ENCODE results near the gene IVNS1ABP.
A peak's percentile ranks its signal among the peaks of the same experiment; 100 is the strongest.
"Not testable (repeated sequence)": the region's sequence is repeated elsewhere in the genome, so short reads cannot be mapped to it uniquely, and the experiment has no call there.

IVNS1ABP gene

DNA sequence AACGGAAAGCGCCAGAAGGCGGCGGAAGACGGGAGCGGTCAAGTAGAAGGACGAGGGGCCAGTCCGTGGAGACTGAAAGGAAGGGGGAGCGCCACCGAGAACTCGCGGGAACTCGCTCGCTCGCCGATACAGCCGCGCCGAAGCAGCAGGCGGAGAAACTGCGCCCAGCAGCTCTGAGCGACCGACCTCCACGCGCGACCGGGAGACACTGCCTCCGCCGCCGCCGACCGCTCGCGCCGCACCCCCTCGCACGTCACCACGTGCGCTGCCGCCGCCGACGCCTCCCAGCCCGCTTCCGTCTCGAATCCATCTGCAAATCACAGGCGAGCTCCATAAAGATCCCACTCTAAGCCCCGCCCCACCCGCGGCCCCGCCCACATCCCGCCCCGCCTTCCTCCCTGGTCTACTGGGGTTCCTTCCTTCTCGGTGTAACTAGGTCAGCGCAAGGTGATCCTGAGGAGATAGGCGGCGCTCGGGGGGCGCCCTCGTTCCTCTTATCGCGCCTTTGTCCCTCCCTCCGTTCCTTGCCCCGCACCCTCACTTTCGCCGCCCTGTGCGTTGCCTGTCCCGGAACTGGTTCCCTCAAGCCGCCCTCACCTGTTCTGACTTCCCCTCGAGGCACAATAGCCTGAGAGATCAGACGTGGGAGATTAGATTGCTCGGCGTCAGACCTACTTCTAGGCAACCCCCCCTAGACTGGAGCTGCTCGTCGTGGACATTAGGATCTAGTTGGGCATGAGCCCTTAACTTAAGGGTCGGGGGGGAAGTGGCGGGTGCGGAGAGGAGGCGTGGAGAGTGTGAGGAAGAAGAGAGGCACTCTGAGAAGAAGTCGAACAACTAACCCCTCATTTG, at the start of gene IVNS1ABP:
Gene IVNS1ABP, minus strand, starts transcription at position 210 of the 852 bp plus-strand sequence. CDS start 7,750 bp downstream, outside the sequence.
- Histone ChIP-seq H3K27ac (ENCODE audit: low read length) (peak within 1 kb of the TSS; percentile 89), H3K4me3 (ENCODE audit: low read length) (peak within 1 kb of the TSS; percentile 90), H3K9me3 (ENCODE audit: insufficient read depth, low read depth, low read length) (no peaks in the 10 kb centered on the region), H3K4me1 (ENCODE audit: insufficient read depth, low read length) (peaks cover 24% of the 10 kb centered on the region; the same call in 1 of the 2 replicates), H3K36me3 (ENCODE audit: insufficient read depth, low read depth, low read length) (peaks cover 4% of the 10 kb centered on the region; the same call in 1 of the 2 replicates), H3K9ac (ENCODE audit: low read depth, low read length) (peak within 1 kb of the TSS; percentile 97), H3K27me3 (ENCODE audit: insufficient read depth, low read length) (no peaks in the 10 kb centered on the region)

DNA sequence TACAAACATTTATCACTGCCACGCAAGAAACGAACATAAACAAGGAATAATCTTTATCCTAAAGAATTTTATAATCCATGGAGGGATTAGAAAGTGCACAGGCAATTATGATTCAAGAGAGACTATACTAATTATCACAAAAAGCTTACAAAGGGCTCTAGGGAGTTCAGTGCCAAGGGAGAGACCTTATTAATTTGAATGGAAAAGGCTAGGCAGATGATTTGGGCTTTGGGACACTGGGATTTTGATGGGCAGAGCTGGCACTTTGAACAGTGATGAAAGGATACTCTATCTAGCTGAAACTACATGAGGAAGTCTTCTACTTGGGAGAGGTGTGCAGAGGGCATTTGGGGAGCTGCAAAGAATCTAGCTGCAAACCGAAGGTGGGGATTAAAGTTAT, 48.9 kb upstream of the IVNS1ABP start:
- Histone ChIP-seq H3K36me3 (ENCODE audit: insufficient read depth, low read depth, low read length) (no peaks in the 10 kb centered on the region), H3K4me3 (ENCODE audit: low read length) (no peak overlapping the region), H3K27ac (ENCODE audit: low read length) (no peak overlapping the region), H3K9me3 (ENCODE audit: insufficient read depth, low read depth, low read length) (no peaks in the 10 kb centered on the region), H3K27me3 (ENCODE audit: insufficient read depth, low read length) (no peaks in the 10 kb centered on the region), H3K4me1 (ENCODE audit: insufficient read depth, low read length) (no peaks in the 10 kb centered on the region; the same call in 1 of the 2 replicates), H3K9ac (ENCODE audit: low read depth, low read length) (no peak overlapping the region)

DNA sequence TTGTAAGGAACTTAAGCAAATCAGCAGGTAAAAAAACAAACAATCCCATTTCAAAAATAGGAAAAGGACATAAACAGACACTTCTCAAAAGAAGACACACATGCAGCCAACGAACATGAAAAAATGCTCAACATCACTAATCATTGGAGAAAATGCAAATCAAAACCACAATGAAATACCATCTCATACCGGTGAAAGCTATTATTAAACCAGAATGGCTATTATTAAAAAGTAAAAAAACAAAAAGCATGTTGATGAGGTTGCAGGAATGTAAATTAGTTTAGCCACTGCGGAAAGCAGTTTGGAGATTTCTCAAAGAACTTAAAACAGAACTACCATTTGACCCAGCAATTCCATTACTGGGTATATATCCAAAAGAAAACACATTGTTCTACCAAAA, 47.5 kb upstream of the IVNS1ABP start:
- H3K4me1 ChIP-seq (ENCODE audit: insufficient read depth, low read length); H3K9me3 ChIP-seq (ENCODE audit: insufficient read depth, low read depth, low read length); H3K4me3 ChIP-seq (ENCODE audit: low read length); H3K36me3 ChIP-seq (ENCODE audit: insufficient read depth, low read depth, low read length); H3K27me3 ChIP-seq (ENCODE audit: insufficient read depth, low read length); H3K27ac ChIP-seq (ENCODE audit: low read length); H3K9ac ChIP-seq (ENCODE audit: low read depth, low read length): not testable (repeated sequence)

DNA sequence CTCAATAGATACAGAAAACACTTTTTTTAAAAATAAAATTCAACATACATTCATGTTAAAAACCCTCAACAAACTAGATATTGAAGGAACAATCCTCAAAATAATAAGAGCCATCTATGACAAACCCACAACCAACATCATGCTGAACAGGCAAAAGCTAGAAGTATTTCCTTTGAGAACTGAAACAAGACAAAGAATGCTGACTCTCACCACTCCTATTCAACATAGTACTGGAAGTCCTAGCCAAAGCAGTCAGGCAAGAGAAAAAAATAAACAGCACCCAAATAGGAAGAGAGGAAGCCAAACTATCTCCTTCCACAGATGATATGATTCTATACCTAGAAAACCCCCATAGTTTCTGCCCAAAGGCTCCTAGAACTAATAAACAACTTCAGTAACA, 46.2 kb upstream of the IVNS1ABP start:
- Histone ChIP-seq H3K9ac (ENCODE audit: low read depth, low read length) (no peak overlapping the region), H3K36me3 (ENCODE audit: insufficient read depth, low read depth, low read length) (no peaks in the 10 kb centered on the region), H3K27ac (ENCODE audit: low read length) (no peak overlapping the region), H3K27me3 (ENCODE audit: insufficient read depth, low read length) (no peaks in the 10 kb centered on the region), H3K4me3 (ENCODE audit: low read length) (no peak overlapping the region), H3K9me3 (ENCODE audit: insufficient read depth, low read depth, low read length) (no peaks in the 10 kb centered on the region), H3K4me1 (ENCODE audit: insufficient read depth, low read length) (no peaks in the 10 kb centered on the region; the same call in 1 of the 2 replicates)

DNA sequence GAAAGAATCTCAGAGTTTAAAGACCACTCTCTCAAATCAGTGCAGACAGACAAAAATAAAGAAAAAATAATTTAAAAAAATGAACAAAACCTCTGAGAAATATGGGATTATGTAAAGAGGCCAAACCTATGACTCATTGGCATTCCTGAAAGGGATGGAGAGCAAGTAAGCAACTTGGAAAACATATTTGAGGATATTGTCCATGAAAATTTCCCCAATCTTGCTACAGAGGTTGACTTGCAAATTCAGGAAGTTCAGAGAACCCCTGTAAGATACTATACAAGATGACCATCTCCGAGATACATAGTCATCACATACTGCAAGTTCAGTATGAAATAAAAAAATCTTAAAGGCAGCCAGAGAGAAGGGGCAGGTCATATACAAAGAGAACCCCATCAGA, 43.7 kb upstream of the IVNS1ABP start:
- Histone ChIP-seq H3K9me3 (ENCODE audit: insufficient read depth, low read depth, low read length) (no peaks in the 10 kb centered on the region), H3K9ac (ENCODE audit: low read depth, low read length) (no peak overlapping the region), H3K27me3 (ENCODE audit: insufficient read depth, low read length) (no peaks in the 10 kb centered on the region), H3K4me1 (ENCODE audit: insufficient read depth, low read length) (no peaks in the 10 kb centered on the region; the same call in 1 of the 2 replicates), H3K27ac (ENCODE audit: low read length) (no peak overlapping the region), H3K36me3 (ENCODE audit: insufficient read depth, low read depth, low read length) (no peaks in the 10 kb centered on the region), H3K4me3 (ENCODE audit: low read length) (no peak overlapping the region)

DNA sequence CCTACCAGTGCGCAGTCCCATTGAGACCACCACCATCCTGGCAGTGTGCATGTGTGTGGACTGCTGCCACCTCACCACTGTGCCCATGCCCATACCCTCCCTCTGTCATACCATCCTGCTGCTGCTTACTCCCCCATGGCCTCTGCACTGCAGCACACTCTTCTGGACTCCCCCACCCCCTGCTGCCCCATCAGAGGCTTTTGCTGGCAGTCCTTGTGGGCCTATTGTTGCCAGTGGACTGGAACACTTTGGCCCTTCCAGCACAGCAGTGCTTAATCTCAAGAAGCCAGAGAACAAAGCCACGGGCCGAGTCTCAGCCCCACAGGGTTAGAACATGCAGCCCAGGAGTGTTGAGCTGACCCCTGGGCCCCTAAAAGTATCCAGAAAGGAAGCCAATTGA, 41.9 kb upstream of the IVNS1ABP start:
- no peak overlapping the region for H3K9ac ChIP-seq (ENCODE audit: low read depth, low read length)
- no peak overlapping the region for H3K4me3 ChIP-seq (ENCODE audit: low read length)
- no peaks in the 10 kb centered on the region for H3K36me3 ChIP-seq (ENCODE audit: insufficient read depth, low read depth, low read length)
- H3K9me3 ChIP-seq (ENCODE audit: insufficient read depth, low read depth, low read length), result no peaks in the 10 kb centered on the region
- no peak overlapping the region for H3K27ac ChIP-seq (ENCODE audit: low read length)
- H3K27me3 ChIP-seq (ENCODE audit: insufficient read depth, low read length), result no peaks in the 10 kb centered on the region
- no peaks in the 10 kb centered on the region for H3K4me1 ChIP-seq (ENCODE audit: insufficient read depth, low read length)

DNA sequence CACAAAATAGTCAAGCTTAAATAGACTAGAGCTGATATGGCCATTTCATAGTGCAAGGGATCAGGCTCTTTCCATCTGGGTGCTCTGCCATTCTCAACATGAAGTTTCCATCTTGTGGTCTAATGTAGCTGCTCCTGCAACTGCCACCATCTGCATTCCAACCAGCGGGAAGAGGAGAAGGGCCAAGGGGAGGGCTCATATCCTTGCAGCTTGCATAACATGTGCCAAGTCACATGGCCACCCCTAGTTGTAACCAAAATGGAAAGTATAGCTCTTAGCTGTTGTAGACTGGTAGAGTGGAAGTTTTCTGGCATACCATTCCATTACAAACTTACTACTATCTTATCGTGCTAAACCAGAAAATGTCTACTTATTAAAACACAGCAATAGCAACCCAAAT, 38.9 kb upstream of the IVNS1ABP start:
- H3K4me3 ChIP-seq (ENCODE audit: low read length), result no peak overlapping the region
- H3K36me3 ChIP-seq (ENCODE audit: insufficient read depth, low read depth, low read length), result no peaks in the 10 kb centered on the region
- H3K27me3 ChIP-seq (ENCODE audit: insufficient read depth, low read length), result no peaks in the 10 kb centered on the region
- no peaks in the 10 kb centered on the region for H3K4me1 ChIP-seq (ENCODE audit: insufficient read depth, low read length)
- no peak overlapping the region for H3K9ac ChIP-seq (ENCODE audit: low read depth, low read length)
- no peaks in the 10 kb centered on the region for H3K9me3 ChIP-seq (ENCODE audit: insufficient read depth, low read depth, low read length)
- H3K27ac ChIP-seq (ENCODE audit: low read length), result no peak overlapping the region

DNA sequence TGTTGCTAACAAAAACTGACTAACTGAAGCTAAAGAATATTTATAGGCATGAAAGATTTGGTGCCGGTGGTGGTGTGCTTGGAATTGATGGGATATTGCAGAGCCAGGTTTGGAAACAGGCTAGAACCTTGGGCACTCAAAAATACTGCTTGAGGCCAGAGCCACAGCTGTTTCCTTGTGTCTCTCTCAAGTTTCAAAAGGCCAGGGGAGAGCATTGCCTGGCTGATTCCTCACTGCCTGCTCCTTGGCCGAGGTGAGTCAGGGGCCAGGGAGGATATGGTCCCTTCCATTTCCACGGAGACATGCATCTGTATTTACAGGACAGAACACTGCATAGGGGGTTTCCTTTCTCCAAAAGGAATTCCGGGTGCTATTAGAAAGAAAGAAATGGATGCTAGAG, 36.1 kb upstream of the IVNS1ABP start:
- Histone ChIP-seq H3K27me3 (ENCODE audit: insufficient read depth, low read length) (no peaks in the 10 kb centered on the region), H3K9me3 (ENCODE audit: insufficient read depth, low read depth, low read length) (no peaks in the 10 kb centered on the region), H3K9ac (ENCODE audit: low read depth, low read length) (no peak overlapping the region), H3K27ac (ENCODE audit: low read length) (no peak overlapping the region), H3K4me3 (ENCODE audit: low read length) (no peak overlapping the region), H3K36me3 (ENCODE audit: insufficient read depth, low read depth, low read length) (no peaks in the 10 kb centered on the region), H3K4me1 (ENCODE audit: insufficient read depth, low read length) (no peaks in the 10 kb centered on the region)

DNA sequence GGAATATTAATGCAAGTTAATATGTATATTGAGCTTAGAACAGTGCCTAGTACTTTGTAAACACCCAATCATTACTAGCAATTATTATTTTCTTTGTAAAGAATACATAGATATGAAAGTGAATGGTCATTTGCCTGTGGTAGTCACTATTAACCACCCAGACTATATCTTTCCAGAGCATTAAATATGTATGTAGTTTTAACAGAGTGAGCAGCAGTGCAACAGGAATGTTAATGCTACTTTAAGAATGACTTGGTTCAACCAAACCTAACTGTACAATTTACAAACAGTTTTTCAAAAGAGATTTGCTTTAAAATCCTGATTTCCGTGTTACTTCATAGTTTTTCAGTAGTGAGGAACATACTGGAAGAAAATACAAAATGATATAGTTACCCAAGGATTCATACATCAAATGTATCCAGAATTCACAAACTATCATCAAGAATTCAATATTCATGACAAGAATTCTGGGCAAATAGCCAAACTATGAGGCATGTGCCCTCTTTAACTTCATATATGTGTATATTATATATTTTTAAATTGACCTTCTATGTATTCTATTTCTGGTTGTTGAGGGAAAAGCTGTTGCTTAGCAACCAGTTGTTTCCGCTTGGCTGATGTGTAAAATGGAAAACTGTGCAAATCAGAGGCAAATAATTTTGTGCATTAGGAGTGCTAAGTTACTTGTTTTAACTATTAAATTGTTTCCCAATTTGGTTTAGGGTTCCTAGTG, 34.9 kb upstream of the IVNS1ABP start:
- Histone ChIP-seq H3K9ac (ENCODE audit: low read depth, low read length) (no peak overlapping the region), H3K36me3 (ENCODE audit: insufficient read depth, low read depth, low read length) (no peaks in the 10 kb centered on the region), H3K9me3 (ENCODE audit: insufficient read depth, low read depth, low read length) (no peaks in the 10 kb centered on the region), H3K27me3 (ENCODE audit: insufficient read depth, low read length) (no peaks in the 10 kb centered on the region), H3K27ac (ENCODE audit: low read length) (no peak overlapping the region), H3K4me1 (ENCODE audit: insufficient read depth, low read length) (no peaks in the 10 kb centered on the region), H3K4me3 (ENCODE audit: low read length) (no peak overlapping the region)

DNA sequence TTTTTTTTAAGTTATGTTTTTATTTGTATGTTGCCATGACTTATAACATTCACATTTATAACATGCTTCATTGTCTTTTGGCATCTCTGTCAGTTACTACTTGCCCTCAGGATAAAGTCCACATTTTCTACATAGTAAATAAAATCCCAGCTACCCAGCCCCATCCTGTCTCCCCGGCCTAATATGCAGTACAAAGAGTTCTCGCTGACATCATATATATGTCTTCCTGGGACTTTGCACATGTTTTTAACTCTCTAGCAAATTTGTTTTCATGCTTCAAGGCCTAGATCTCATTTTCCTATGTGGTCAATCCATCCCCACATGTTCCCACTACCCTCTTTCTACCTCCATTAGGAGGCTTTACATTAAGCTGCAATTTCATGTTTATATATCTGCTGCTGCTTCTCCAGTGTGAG, 33.0 kb upstream of the IVNS1ABP start:
- Histone ChIP-seq H3K9me3 (ENCODE audit: insufficient read depth, low read depth, low read length) (no peaks in the 10 kb centered on the region), H3K4me3 (ENCODE audit: low read length) (no peak overlapping the region), H3K4me1 (ENCODE audit: insufficient read depth, low read length) (no peaks in the 10 kb centered on the region), H3K9ac (ENCODE audit: low read depth, low read length) (no peak overlapping the region), H3K27me3 (ENCODE audit: insufficient read depth, low read length) (no peaks in the 10 kb centered on the region), H3K36me3 (ENCODE audit: insufficient read depth, low read depth, low read length) (no peaks in the 10 kb centered on the region), H3K27ac (ENCODE audit: low read length) (no peak overlapping the region)

DNA sequence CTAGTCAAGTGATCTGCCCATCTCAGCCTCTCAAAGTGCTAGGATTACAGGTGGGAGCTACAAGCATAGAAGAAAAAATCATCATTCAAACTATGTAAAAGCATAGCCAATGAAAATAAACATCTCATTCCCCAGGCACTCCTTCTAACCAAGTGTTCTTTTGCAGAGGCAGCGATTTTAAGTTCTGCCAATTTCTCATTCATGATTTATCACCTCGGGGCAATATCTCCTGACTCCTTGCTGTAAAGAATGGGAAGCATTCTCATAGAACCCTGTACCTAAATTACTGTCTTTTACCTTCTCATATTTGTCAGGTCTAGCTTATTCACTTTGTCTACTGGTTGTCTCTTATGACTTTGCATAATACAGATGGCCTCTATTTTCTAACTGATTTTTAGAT, 32.5 kb upstream of the IVNS1ABP start:
- no peak overlapping the region for H3K27ac ChIP-seq (ENCODE audit: low read length)
- H3K27me3 ChIP-seq (ENCODE audit: insufficient read depth, low read length), result no peaks in the 10 kb centered on the region
- H3K36me3 ChIP-seq (ENCODE audit: insufficient read depth, low read depth, low read length), result no peaks in the 10 kb centered on the region
- no peaks in the 10 kb centered on the region for H3K4me1 ChIP-seq (ENCODE audit: insufficient read depth, low read length)
- no peak overlapping the region for H3K4me3 ChIP-seq (ENCODE audit: low read length)
- no peaks in the 10 kb centered on the region for H3K9me3 ChIP-seq (ENCODE audit: insufficient read depth, low read depth, low read length)
- no peak overlapping the region for H3K9ac ChIP-seq (ENCODE audit: low read depth, low read length)

DNA sequence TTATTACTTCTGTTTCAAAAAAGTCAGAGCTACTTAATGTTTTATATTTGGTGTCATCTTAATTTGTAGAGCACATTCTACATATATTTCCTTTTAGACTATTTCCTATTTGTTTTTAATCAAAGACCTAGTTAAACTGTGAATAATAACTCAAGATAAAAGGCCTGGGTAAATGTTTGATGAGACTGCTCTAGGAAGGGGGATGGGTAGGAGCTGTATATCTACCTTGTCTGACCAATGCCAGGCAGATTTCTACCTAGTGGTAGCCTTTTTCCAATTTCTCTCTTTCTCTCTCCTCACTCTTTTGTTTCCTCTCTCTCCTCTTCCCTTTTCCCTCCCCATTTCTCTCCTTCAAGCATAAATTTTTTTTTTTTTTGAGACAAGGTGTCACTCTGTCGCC, 31.9 kb upstream of the IVNS1ABP start:
- Histone ChIP-seq H3K4me1 (ENCODE audit: insufficient read depth, low read length) (no peaks in the 10 kb centered on the region), H3K36me3 (ENCODE audit: insufficient read depth, low read depth, low read length) (no peaks in the 10 kb centered on the region), H3K27ac (ENCODE audit: low read length) (no peak overlapping the region), H3K9me3 (ENCODE audit: insufficient read depth, low read depth, low read length) (no peaks in the 10 kb centered on the region), H3K9ac (ENCODE audit: low read depth, low read length) (no peak overlapping the region), H3K4me3 (ENCODE audit: low read length) (no peak overlapping the region), H3K27me3 (ENCODE audit: insufficient read depth, low read length) (no peaks in the 10 kb centered on the region)

All from iPS-20b (cell line).